ENCODE results near the gene ATP13A3. TPM values are rescaled to one million over a fixed set of nuclear protein-coding genes. Genes with fewer than 3 reads are reported as not detected.

Gene ATP13A3
- total RNA-seq, 1 donor from 2014 or later = 135 TPM

GRCh38 chr3:194458131-194458530 lies 28.7 kb downstream of the ATP13A3 start:
- no peaks in the 10 kb centered on the region for H3K27me3 Mint-ChIP-seq
- H3K27ac Mint-ChIP-seq = no peak overlapping the region
- H3K9me3 Mint-ChIP-seq (ENCODE audit: low read depth) = no peaks in the 10 kb centered on the region
- H3K4me3 Mint-ChIP-seq (ENCODE audit: low read depth) = no peak overlapping the region
- no peak for DNase-seq (ENCODE audit: low spot score, unreplicated experiment)
- TF ChIP-seq CTCF (IDR thresholded peaks at IDR 0.05; ENCODE audit: unreplicated experiment) = no peak
- H3K36me3 Mint-ChIP-seq (ENCODE audit: insufficient read depth) = peaks cover 21% of the 10 kb centered on the region
- H3K4me1 Mint-ChIP-seq (ENCODE audit: low read depth) = peaks cover 10% of the 10 kb centered on the region

- Mint-ChIP-seq H3K4me3 (ENCODE audit: low read depth) (no peak overlapping the region), H3K27me3 (no peaks in the 10 kb centered on the region), H3K9me3 (ENCODE audit: low read depth) (no peaks in the 10 kb centered on the region), H3K27ac (no peak overlapping the region), H3K36me3 (ENCODE audit: insufficient read depth) (peaks cover 33% of the 10 kb centered on the region), H3K4me1 (ENCODE audit: low read depth) (peaks cover 5% of the 10 kb centered on the region)
- no peak for DNase-seq (ENCODE audit: low spot score, unreplicated experiment)
- no peak for TF ChIP-seq CTCF (IDR thresholded peaks at IDR 0.05; ENCODE audit: unreplicated experiment)
These were observed 31.3 kb downstream of the ATP13A3 start for GRCh38 chr3:194455481-194455880.

- Mint-ChIP-seq H3K27me3 (no peaks in the 10 kb centered on the region), H3K27ac (no peak overlapping the region), H3K36me3 (ENCODE audit: insufficient read depth) (peaks cover 47% of the 10 kb centered on the region), H3K4me3 (ENCODE audit: low read depth) (no peak overlapping the region), H3K9me3 (ENCODE audit: low read depth) (no peaks in the 10 kb centered on the region), H3K4me1 (ENCODE audit: low read depth) (peaks cover 25% of the 10 kb centered on the region)
- TF ChIP-seq CTCF (IDR thresholded peaks at IDR 0.05; ENCODE audit: unreplicated experiment) = no peak
- DNase-seq (ENCODE audit: low spot score, unreplicated experiment) = no peak
These were observed 36.5 kb downstream of the ATP13A3 start for GRCh38 chr3:194450341-194450740.

GRCh38 chr3:194449913-194450312 lies 36.9 kb downstream of the ATP13A3 start:
- no peak overlapping the region for H3K4me3 Mint-ChIP-seq (ENCODE audit: low read depth)
- H3K9me3 Mint-ChIP-seq (ENCODE audit: low read depth) = no peaks in the 10 kb centered on the region
- no peak overlapping the region for H3K27ac Mint-ChIP-seq
- H3K4me1 Mint-ChIP-seq (ENCODE audit: low read depth) = peaks cover 29% of the 10 kb centered on the region
- no peaks in the 10 kb centered on the region for H3K27me3 Mint-ChIP-seq
- TF ChIP-seq CTCF (IDR thresholded peaks at IDR 0.05; ENCODE audit: unreplicated experiment) = no peak
- DNase-seq (ENCODE audit: low spot score, unreplicated experiment) = no peak
- peaks cover 47% of the 10 kb centered on the region for H3K36me3 Mint-ChIP-seq (ENCODE audit: insufficient read depth)

DNA sequence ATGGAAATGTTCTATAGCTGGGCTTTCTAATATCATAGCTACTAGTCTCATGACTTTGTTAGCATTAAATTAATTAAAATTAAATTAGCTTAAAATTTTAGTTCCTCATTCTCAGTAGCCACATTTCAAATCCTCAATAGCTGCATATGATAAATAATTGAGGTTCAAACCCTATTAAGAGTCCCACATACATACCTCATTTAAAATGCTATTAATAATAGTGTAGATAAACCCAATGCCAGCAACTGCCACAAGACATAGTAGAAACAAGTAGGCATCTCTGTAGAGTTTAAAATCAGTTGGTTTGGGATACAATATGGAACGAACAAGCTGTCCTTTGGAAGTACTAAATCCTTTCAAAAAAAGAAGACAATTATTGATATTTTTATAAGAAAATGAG lies 39.1 kb downstream of the ATP13A3 start:
- DNase-seq (ENCODE audit: low spot score, unreplicated experiment) = no peak
- Mint-ChIP-seq H3K4me3 (ENCODE audit: low read depth) (no peak overlapping the region), H3K9me3 (ENCODE audit: low read depth) (no peaks in the 10 kb centered on the region), H3K27ac (no peak overlapping the region), H3K4me1 (ENCODE audit: low read depth) (peaks cover 44% of the 10 kb centered on the region), H3K36me3 (ENCODE audit: insufficient read depth) (peaks cover 51% of the 10 kb centered on the region), H3K27me3 (no peaks in the 10 kb centered on the region)
- no peak for TF ChIP-seq CTCF (IDR thresholded peaks at IDR 0.05; ENCODE audit: unreplicated experiment)
